ENCODE measurements around the gene KY.
"Not testable (repeated sequence)": the region's sequence is repeated elsewhere in the genome, so short reads cannot be mapped to it uniquely, and the experiment has no call there.

DNA sequence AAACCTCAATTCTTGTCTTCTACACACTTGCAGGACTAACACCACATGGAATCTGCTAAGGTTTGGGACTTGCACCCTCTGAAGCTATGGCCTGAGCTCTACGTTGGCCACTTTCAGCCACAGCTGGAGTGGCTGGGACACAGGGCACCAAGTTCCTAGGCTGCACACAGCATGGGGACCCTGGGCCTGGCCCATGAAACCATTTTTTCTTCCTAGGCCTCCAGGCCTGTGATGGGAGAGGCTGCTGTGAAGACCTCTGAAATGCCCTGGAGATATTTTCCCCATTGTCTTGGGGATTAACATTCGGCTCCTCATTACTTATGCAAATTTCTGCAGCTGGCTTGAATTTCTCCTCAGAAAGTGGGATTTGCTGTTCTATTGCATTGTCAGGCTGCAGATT lies 80.9 kb downstream of the KY start:
- TF ChIP-seq, protein P1, sequence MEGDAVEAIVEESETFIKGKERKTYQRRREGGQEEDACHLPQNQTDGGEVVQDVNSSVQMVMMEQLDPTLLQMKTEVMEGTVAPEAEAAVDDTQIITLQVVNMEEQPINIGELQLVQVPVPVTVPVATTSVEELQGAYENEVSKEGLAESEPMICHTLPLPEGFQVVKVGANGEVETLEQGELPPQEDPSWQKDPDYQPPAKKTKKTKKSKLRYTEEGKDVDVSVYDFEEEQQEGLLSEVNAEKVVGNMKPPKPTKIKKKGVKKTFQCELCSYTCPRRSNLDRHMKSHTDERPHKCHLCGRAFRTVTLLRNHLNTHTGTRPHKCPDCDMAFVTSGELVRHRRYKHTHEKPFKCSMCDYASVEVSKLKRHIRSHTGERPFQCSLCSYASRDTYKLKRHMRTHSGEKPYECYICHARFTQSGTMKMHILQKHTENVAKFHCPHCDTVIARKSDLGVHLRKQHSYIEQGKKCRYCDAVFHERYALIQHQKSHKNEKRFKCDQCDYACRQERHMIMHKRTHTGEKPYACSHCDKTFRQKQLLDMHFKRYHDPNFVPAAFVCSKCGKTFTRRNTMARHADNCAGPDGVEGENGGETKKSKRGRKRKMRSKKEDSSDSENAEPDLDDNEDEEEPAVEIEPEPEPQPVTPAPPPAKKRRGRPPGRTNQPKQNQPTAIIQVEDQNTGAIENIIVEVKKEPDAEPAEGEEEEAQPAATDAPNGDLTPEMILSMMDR (IDR thresholded peaks at IDR 0.05) = not testable (repeated sequence)
- not testable (repeated sequence) for TF ChIP-seq POLR2A (IDR thresholded peaks at IDR 0.05)
